Heart right ventricle (tissue), 16 donors: ENCODE results near the gene C5orf24. TPM values are rescaled to one million over a fixed set of nuclear protein-coding genes. Genes with fewer than 3 reads are reported as not detected.

Experiments used
- ATAC-seq, 8 donors: fragments of 200-7000 bp; cut with Tn5 transposase; one replicate each; pipeline ENCODE4 v1.9.1; 2020; ENCODE audit warnings: mild to moderate bottlenecking in 8 of 8, moderate library complexity in 8 of 8, moderate number of reproducible peaks in 1 of 8
- DNase-seq, 2 donors: peaks; one replicate each; pipeline ENCODE4 v3.0.0-alpha.2; 2020
- H3K27ac ChIP-seq, 10 donors: fragments of 200-600 bp; sonication (generic) in 2 of 10; one replicate each; pipeline versions ENCODE4 v1.5.0 to v1.8.0; 2020 to 2022; ENCODE audit warnings: mild to moderate bottlenecking in 3 of 10
- H3K27me3 ChIP-seq, 7 donors: fragments of 200-600 bp; one replicate each; pipeline ENCODE4 v1.8.0; 2021 to 2022; ENCODE audit warnings: mild to moderate bottlenecking in 2 of 7
- H3K36me3 ChIP-seq, 9 donors: fragments of 200-600 bp; sonication (generic) in 1 of 9; one replicate each; pipeline versions ENCODE4 v1.5.0 to v1.8.0; 2020 to 2022; ENCODE audit warnings: mild to moderate bottlenecking in 2 of 9
- H3K4me1 ChIP-seq, 9 donors: fragments of 200-600 bp; sonication (generic) in 1 of 9; one replicate each; pipeline versions ENCODE4 v1.5.0 to v1.8.0; 2020 to 2022; ENCODE audit warnings: mild to moderate bottlenecking in 4 of 9
- H3K4me3 ChIP-seq, 10 donors: fragments of 200-600 bp; sonication (generic) in 2 of 10; one replicate each; pipeline versions ENCODE4 v1.5.0 to v1.8.0; 2020 to 2022; ENCODE audit warnings: mild to moderate bottlenecking in 7 of 10, moderate library complexity in 2 of 10
- H3K9me3 ChIP-seq, 11 donors: fragments of 200-600 bp in 10 of 11; sonication (generic) in 2 of 11; one replicate each; pipeline versions ENCODE4 v1.5.0 to v1.8.0; 2013 to 2022; ENCODE audit warnings: mild to moderate bottlenecking in 2 of 11, control low read depth in 1 of 11, moderate library complexity in 1 of 11
- CTCF ChIP-seq, 9 donors: fragments of 200-600 bp; sonication (generic) in 2 of 9; IDR thresholded peaks; one replicate each; pipeline versions ENCODE4 v1.5.0 to v1.8.0; 2021 to 2022; ENCODE audit warnings: antibody characterized with exemption in 9 of 9, mild to moderate bottlenecking in 5 of 9, moderate library complexity in 1 of 9
- WGBS, 2 donors: extraction: QIAGEN DNeasy Blood & Tissue Kit; methylation state at CpG; one replicate each; pipeline ENCODE4 v1.1.7; 2013; ENCODE audit warnings: inconsistent platforms in 1 of 2; 5-methylcytosine and 5-hydroxymethylcytosine counted together
- intact Hi-C, 10 donors: fragments of 100-400 bp; cut with DNase I; formaldehyde crosslinking; loops; one replicate each; pipeline versions ENCODE4 v1.11.1 to v1.14.2; 2022
- polyA plus RNA-seq, 2 donors: library from polyadenylated mRNA; stranded (reverse); fragments of 200-250 nt; gene quantifications; one replicate each; pipeline ENCODE4 v1.2.3, GENCODE V29; 2013
- total RNA-seq, 10 donors: library from RNA; stranded (reverse); fragmentation: NEBNext Ultra II Directional in 3 of 10; extraction: Animal tissue kit (Norgen Biotek cat#: 25700) in 3 of 10; gene quantifications; one replicate each; pipeline versions ENCODE4 v1.2.1 to v1.2.4, GENCODE V29; 2021 to 2023
- donor health status: Arrhythmogenic right ventricular cardiomyopathy.
- donor health status: ischemic (EF 13 %, LVEDD 7.1; RV severe dilation, severe dysfunction).
- donor health status: healthy with polysubstance abuse.
- donor health status: DM: no; HTN: yes; CAD: no.
- donor health status: DM: no; HTN: no; CAD: no.
- donor health status: ischemic (EF 25% LVEDD 6.9; RV normal size, moderate dysfunction).
- donor health status: ischemic (EF 25% LVEDD 5.7; RV mildly dilated, moderate dysfunction).
- donor health status: healthy.
- donor health status: DM: yes; HTN: yes; CAD: no.
- donor health status: Ischemic cardiomyopathy.
- donor health status: ischemic (EF 35%, LVEDD 5.7; RV mildly dilated, moderate dysfunction).
- donor health status: nonischemic (EF 11% LVEDD 7.7; RV severe dilation, severe dysfunction).
- donor health status: DM: yes; HTN: yes; CAD: no.
- donor health status: PGD.
- donor health status: ischemic (EF 29% LVEDD 5.4; RV normal size, mild dysfunction).
- donor health status: nonischemic (EF 23%, LVEDD 6.1; RV moderate dilation, normal function).

Gene C5orf24
- total and polyA plus RNA-seq, 12 donors: 12.0 to 31.2 (median 23.3) TPM

GRCh38 chr5:134892926-134893325 is 47.2 kb downstream of the C5orf24 start:
- DNase-seq (no peak), ATAC-seq (no peak)
- Histone ChIP-seq H3K27me3 (no peaks in the 10 kb centered on the region), H3K36me3 (peaks cover 0 to 87% (median 9%) of the 10 kb centered on the region in 9 donors), H3K4me3 (no peak overlapping the region), H3K27ac (no peak overlapping the region), H3K9me3 (no peaks in the 10 kb centered on the region), H3K4me1 (no peaks in the 10 kb centered on the region)
- WGBS, 2 donors: 90 to 93% methylated on average over 2 of the region's 2 CpGs
- intact Hi-C loops: no loop called here
- no peak for TF ChIP-seq CTCF (IDR thresholded peaks at IDR 0.05)

- Histone ChIP-seq H3K9me3 (no peaks in the 10 kb centered on the region), H3K4me3 (no peak overlapping the region), H3K36me3 (peaks cover 0 to 87% (median 9%) of the 10 kb centered on the region in 9 donors), H3K27ac (no peak overlapping the region), H3K4me1 (no peaks in the 10 kb centered on the region), H3K27me3 (no peaks in the 10 kb centered on the region)
- intact Hi-C loops: no loop called here
- TF ChIP-seq CTCF (IDR thresholded peaks at IDR 0.05): no peak
- WGBS, 2 donors: 93 to 96% methylated on average over 7 of the region's 7 CpGs
- ATAC-seq (no peak), DNase-seq (no peak)
Measured at GRCh38 chr5:134893748-134894505, 48.2 kb downstream of the C5orf24 start.

- Histone ChIP-seq H3K27ac (peak overlapping the region in 1 of 10 donors; percentile 73), H3K4me3 (no peak overlapping the region), H3K4me1 (peaks cover 0 to 26% (median 6%) of the 10 kb centered on the region in 9 donors), H3K36me3 (peaks cover 0 to 57% (median 6%) of the 10 kb centered on the region in 9 donors), H3K9me3 (no peaks in the 10 kb centered on the region), H3K27me3 (no peaks in the 10 kb centered on the region)
- ATAC-seq (no peak), DNase-seq (no peak)
- intact Hi-C loops: loop anchor here in 4 of 10 donors (5.0 to 10.0 kb wide), 4 partner anchors 55 to 167 kb away; partner anchors contain the start of genes C5orf24 (in 4 of the 4) and CAMLG (in 2 of the 4)
- 83 to 86% methylated on average over 10 of the region's 10 CpGs for WGBS, 2 donors
- TF ChIP-seq CTCF (IDR thresholded peaks at IDR 0.05): no peak
Measured at GRCh38 chr5:134902071-134902801, 56.5 kb downstream of the C5orf24 start.

- Histone ChIP-seq H3K36me3 (peaks cover 0 to 39% (median 6%) of the 10 kb centered on the region in 9 donors), H3K4me1 (peaks cover 0 to 26% (median 6%) of the 10 kb centered on the region in 9 donors), H3K27me3 (no peaks in the 10 kb centered on the region), H3K9me3 (no peaks in the 10 kb centered on the region), H3K27ac (peak within 1 kb of the TSS; percentile 97 to 100 (median 100)), H3K4me3 (peak within 1 kb of the TSS; percentile 43 to 93 (median 74))
- ATAC-seq (peak; percentile 93 to 96 (median 94)), DNase-seq (peak; percentile 91 to 94)
- TF ChIP-seq CTCF (IDR thresholded peaks at IDR 0.05): peak; percentile 78 to 96 (median 92)
- intact Hi-C loops: loop anchor here in 7 of 10 donors (1.0 to 10.0 kb wide), 9 partner anchors 30 to 170 kb away; partner anchors contain the start of genes CAMLG (in 5 of the 7), C5orf24 (in 4 of the 7) and TXNDC15 (in 3 of the 7)
- 0% methylated on average over 60 to 84 of the region's 84 CpGs for WGBS, 2 donors
Measured at GRCh38 chr5:134904610-134905245, 59.0 kb downstream of the C5orf24 start, which contains the start of gene PCBD2. PCBD2 (plus strand) TSS chr5:134905131; CDS start chr5:134905140, 9 bp downstream.
